ENCODE results near the gene LRRC46. TPM values are rescaled to one million over a fixed set of nuclear protein-coding genes. Genes with fewer than 3 reads are reported as not detected.

The LRRC46 gene
- total and polyA plus RNA-seq, 10 of the 15 experiments (the other 5 are each of a cell fraction or from before 2014, with no cell fraction given), result 0.15 to 1.8 (median 0.38) TPM; not detected in 1

DNA sequence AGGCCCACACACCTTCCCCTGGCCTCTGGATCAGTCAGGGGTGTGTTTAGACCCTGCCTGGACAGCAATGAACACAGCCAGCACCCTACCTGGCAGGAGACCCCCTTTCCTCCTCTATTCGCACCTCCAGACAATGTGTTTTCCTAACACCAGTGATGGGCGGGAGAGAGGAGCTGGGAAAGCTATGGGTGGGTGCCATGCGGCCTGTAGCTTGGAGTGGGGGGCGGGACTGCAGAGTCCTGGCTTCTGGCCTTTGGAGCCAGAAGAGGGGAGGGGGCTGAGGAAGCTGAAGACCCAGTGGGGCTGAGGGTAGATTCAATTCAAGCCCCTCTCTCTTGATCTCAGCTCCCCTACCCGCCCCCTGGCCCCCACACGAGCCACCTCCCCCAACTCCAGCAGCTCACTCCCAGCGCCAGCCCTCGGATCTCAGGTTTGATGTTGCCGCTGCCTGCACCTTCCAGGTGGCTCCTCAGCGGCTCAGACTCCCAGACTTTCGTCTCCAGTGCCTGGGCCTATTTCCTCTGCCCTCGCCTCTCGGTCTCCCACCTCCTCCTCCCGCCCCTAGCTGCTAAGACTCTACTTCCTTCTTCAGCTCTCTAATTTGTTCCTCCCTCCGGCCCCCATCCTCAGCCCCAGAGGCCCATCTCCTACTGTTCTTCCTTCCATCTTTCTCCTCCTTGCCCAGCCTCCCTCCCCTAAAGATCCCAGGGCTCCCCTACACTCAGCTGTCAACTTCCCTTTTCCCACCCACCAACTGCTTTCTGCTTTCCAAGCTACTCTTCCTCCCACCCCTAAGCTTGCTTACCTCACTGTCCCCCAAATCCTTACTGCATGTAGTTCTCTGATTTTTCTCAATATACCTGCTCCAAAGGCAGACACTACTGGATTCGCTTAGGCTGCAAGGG, 26.3 kb downstream of the LRRC46 start (continued):
- TF ChIP-seq, protein P1, sequence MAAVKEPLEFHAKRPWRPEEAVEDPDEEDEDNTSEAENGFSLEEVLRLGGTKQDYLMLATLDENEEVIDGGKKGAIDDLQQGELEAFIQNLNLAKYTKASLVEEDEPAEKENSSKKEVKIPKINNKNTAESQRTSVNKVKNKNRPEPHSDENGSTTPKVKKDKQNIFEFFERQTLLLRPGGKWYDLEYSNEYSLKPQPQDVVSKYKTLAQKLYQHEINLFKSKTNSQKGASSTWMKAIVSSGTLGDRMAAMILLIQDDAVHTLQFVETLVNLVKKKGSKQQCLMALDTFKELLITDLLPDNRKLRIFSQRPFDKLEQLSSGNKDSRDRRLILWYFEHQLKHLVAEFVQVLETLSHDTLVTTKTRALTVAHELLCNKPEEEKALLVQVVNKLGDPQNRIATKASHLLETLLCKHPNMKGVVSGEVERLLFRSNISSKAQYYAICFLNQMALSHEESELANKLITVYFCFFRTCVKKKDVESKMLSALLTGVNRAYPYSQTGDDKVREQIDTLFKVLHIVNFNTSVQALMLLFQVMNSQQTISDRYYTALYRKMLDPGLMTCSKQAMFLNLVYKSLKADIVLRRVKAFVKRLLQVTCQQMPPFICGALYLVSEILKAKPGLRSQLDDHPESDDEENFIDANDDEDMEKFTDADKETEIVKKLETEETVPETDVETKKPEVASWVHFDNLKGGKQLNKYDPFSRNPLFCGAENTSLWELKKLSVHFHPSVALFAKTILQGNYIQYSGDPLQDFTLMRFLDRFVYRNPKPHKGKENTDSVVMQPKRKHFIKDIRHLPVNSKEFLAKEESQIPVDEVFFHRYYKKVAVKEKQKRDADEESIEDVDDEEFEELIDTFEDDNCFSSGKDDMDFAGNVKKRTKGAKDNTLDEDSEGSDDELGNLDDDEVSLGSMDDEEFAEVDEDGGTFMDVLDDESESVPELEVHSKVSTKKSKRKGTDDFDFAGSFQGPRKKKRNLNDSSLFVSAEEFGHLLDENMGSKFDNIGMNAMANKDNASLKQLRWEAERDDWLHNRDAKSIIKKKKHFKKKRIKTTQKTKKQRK (IDR thresholded peaks at IDR 0.05; ENCODE audit: low read depth, low read length), result no peak
- no peak for TF ChIP-seq EGR1 (IDR thresholded peaks at IDR 0.05; ENCODE audit: borderline replicate concordance in 1 of 2, low read depth in 2 of 2, low read length in 2 of 2)
- TF ChIP-seq, protein P2, sequence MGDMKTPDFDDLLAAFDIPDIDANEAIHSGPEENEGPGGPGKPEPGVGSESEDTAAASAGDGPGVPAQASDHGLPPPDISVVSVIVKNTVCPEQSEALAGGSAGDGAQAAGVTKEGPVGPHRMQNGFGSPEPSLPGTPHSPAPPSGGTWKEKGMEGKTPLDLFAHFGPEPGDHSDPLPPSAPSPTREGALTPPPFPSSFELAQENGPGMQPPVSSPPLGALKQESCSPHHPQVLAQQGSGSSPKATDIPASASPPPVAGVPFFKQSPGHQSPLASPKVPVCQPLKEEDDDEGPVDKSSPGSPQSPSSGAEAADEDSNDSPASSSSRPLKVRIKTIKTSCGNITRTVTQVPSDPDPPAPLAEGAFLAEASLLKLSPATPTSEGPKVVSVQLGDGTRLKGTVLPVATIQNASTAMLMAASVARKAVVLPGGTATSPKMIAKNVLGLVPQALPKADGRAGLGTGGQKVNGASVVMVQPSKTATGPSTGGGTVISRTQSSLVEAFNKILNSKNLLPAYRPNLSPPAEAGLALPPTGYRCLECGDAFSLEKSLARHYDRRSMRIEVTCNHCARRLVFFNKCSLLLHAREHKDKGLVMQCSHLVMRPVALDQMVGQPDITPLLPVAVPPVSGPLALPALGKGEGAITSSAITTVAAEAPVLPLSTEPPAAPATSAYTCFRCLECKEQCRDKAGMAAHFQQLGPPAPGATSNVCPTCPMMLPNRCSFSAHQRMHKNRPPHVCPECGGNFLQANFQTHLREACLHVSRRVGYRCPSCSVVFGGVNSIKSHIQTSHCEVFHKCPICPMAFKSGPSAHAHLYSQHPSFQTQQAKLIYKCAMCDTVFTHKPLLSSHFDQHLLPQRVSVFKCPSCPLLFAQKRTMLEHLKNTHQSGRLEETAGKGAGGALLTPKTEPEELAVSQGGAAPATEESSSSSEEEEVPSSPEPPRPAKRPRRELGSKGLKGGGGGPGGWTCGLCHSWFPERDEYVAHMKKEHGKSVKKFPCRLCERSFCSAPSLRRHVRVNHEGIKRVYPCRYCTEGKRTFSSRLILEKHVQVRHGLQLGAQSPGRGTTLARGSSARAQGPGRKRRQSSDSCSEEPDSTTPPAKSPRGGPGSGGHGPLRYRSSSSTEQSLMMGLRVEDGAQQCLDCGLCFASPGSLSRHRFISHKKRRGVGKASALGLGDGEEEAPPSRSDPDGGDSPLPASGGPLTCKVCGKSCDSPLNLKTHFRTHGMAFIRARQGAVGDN (IDR thresholded peaks at IDR 0.05), result no peak
- TF ChIP-seq, protein P3, sequence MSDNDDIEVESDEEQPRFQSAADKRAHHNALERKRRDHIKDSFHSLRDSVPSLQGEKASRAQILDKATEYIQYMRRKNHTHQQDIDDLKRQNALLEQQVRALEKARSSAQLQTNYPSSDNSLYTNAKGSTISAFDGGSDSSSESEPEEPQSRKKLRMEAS (IDR thresholded peaks at IDR 0.05; ENCODE audit: low read depth, low read length), result no peak
- TF ChIP-seq CBX5 (IDR thresholded peaks at IDR 0.05; ENCODE audit: low read depth), result no peak
- no peak for TF ChIP-seq ZNF217 (IDR thresholded peaks at IDR 0.05)
- no peak for TF ChIP-seq CEBPB (IDR thresholded peaks at IDR 0.05; ENCODE audit: borderline replicate concordance in 1 of 2, low read depth in 2 of 2, low read length in 2 of 2)
- TF ChIP-seq, protein P4, sequence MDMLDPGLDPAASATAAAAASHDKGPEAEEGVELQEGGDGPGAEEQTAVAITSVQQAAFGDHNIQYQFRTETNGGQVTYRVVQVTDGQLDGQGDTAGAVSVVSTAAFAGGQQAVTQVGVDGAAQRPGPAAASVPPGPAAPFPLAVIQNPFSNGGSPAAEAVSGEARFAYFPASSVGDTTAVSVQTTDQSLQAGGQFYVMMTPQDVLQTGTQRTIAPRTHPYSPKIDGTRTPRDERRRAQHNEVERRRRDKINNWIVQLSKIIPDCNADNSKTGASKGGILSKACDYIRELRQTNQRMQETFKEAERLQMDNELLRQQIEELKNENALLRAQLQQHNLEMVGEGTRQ (IDR thresholded peaks at IDR 0.05; ENCODE audit: borderline replicate concordance, low read depth, low read length), result no peak
- no peak for TF ChIP-seq ASH2L (IDR thresholded peaks at IDR 0.05; ENCODE audit: borderline replicate concordance, low read depth)
- TF ChIP-seq TARDBP (IDR thresholded peaks at IDR 0.05; ENCODE audit: borderline replicate concordance), result no peak
